Mesenchymal stem cell (in vitro differentiated cells and primary cell): ENCODE results near the gene SEZ6L.
A peak's percentile ranks its signal among the peaks of the same experiment; 100 is the strongest.

Experiments used
- DNase-seq: peaks from one replicate; pipeline ENCODE4 v3.0.0-alpha.2; 2013
- H2AFZ ChIP-seq: one replicate; pipeline ENCODE4 v1.6.1; 2013; ENCODE audit warnings: low read depth, mild to moderate bottlenecking, control low read depth, inconsistent platforms, low read length, moderate library complexity
- H2AK5ac ChIP-seq: 2 replicates; pipeline ENCODE4 v1.6.1; 2013; ENCODE audit warnings: low read length, moderate library complexity, mild to moderate bottlenecking, inconsistent platforms; ENCODE audit not compliant: severe bottlenecking
- H2BK120ac ChIP-seq: one replicate; pipeline ENCODE4 v1.6.1; 2013; ENCODE audit warnings: low read depth, mild to moderate bottlenecking, inconsistent platforms, low read length, moderate library complexity
- H2BK12ac ChIP-seq, 2 experiments: one replicate each; pipeline ENCODE4 v1.6.1; 2013; ENCODE audit warnings: inconsistent platforms in 2 of 2, low read length in 2 of 2, mild to moderate bottlenecking in 2 of 2, moderate library complexity in 2 of 2, control low read depth in 1 of 2
- H2BK15ac ChIP-seq: one replicate; pipeline ENCODE4 v1.6.1; 2013; ENCODE audit warnings: mild to moderate bottlenecking, low read depth, inconsistent platforms; ENCODE audit not compliant: poor library complexity, severe bottlenecking
- H2BK5ac ChIP-seq: 2 replicates; pipeline ENCODE4 v1.6.1; 2013; ENCODE audit warnings: low read depth, mild to moderate bottlenecking, low read length, control low read depth, inconsistent platforms; ENCODE audit not compliant: poor library complexity, severe bottlenecking
- H3K14ac ChIP-seq, 2 experiments: one replicate each; pipeline ENCODE4 v1.6.1; 2013; ENCODE audit warnings: inconsistent platforms in 2 of 2, low read length in 2 of 2, control low read depth in 1 of 2, mild to moderate bottlenecking in 1 of 2, moderate library complexity in 1 of 2
- H3K18ac ChIP-seq, 2 experiments: one replicate each; pipeline ENCODE4 v1.6.1; 2013; ENCODE audit warnings: inconsistent platforms in 2 of 2, low read length in 2 of 2, control low read depth in 1 of 2, low read depth in 1 of 2, mild to moderate bottlenecking in 1 of 2
- H3K23ac ChIP-seq, 2 experiments: one replicate each; pipeline ENCODE4 v1.6.1; 2013; ENCODE audit warnings: inconsistent platforms in 2 of 2, low read length in 2 of 2, mild to moderate bottlenecking in 2 of 2, moderate library complexity in 2 of 2, control low read depth in 1 of 2
- H3K27ac ChIP-seq: 2 replicates; pipeline ENCODE4 v1.5.1; 2013; ENCODE audit warnings: mild to moderate bottlenecking, moderate library complexity, low read length, control low read depth, inconsistent platforms; ENCODE audit not compliant: poor library complexity, severe bottlenecking
- H3K27me3 ChIP-seq, 2 experiments: 2 replicates each; pipeline versions ENCODE4 v1.6.1 to v1.7.0; 2013; ENCODE audit warnings: low read length in 2 of 2, mild to moderate bottlenecking in 2 of 2, moderate library complexity in 2 of 2, control low read depth in 1 of 2, inconsistent platforms in 1 of 2; ENCODE audit not compliant: control insufficient read depth in 1 of 2, insufficient read depth in 1 of 2
- H3K36me3 ChIP-seq, 2 experiments: 2 replicates each; pipeline versions ENCODE4 v1.6.1 to v1.7.0; 2013; ENCODE audit warnings: low read length in 2 of 2, control low read depth in 1 of 2, inconsistent platforms in 1 of 2, low read depth in 1 of 2, mild to moderate bottlenecking in 1 of 2; ENCODE audit not compliant: insufficient read depth in 2 of 2, control insufficient read depth in 1 of 2
- H3K4ac ChIP-seq, 2 experiments: one replicate each; pipeline ENCODE4 v1.6.1; 2013; ENCODE audit warnings: inconsistent platforms in 2 of 2, low read length in 2 of 2, mild to moderate bottlenecking in 2 of 2, moderate library complexity in 2 of 2, control low read depth in 1 of 2, low read depth in 1 of 2
- H3K4me1 ChIP-seq: 2 replicates; pipeline ENCODE4 v1.6.1; 2013; ENCODE audit warnings: low read depth, low read length, control low read depth; ENCODE audit not compliant: control insufficient read depth, insufficient read depth
- H3K4me2 ChIP-seq: 2 replicates; pipeline ENCODE4 v1.6.1; 2013; ENCODE audit warnings: low read length, mild to moderate bottlenecking, inconsistent platforms; ENCODE audit not compliant: poor library complexity, severe bottlenecking
- H3K4me3 ChIP-seq, 2 experiments: 2 replicates each; pipeline versions ENCODE4 v1.5.1 to v1.7.0; 2013; ENCODE audit warnings: low read length in 2 of 2, mild to moderate bottlenecking in 2 of 2, control low read depth in 1 of 2, low read depth in 1 of 2; ENCODE audit not compliant: insufficient read depth in 1 of 2
- H3K79me1 ChIP-seq: replicated peaks from 2 replicates; pipeline ENCODE4 v1.6.1; 2013; ENCODE audit warnings: mild to moderate bottlenecking, control low read depth, low read length, inconsistent platforms; ENCODE audit not compliant: poor library complexity, severe bottlenecking
- H3K9ac ChIP-seq: 2 replicates; pipeline ENCODE4 v1.7.0; 2013; ENCODE audit warnings: mild to moderate bottlenecking, low read length, moderate library complexity
- H3K9me3 ChIP-seq: 2 replicates; pipeline ENCODE4 v1.7.0; 2013; ENCODE audit warnings: mild to moderate bottlenecking, low read length; ENCODE audit not compliant: control insufficient read depth
- H4K8ac ChIP-seq: one replicate; pipeline ENCODE4 v1.6.1; 2013; ENCODE audit warnings: inconsistent platforms, mild to moderate bottlenecking, low read length, moderate library complexity
- H4K91ac ChIP-seq: one replicate; pipeline ENCODE4 v1.6.1; 2013; ENCODE audit warnings: mild to moderate bottlenecking, low read length, inconsistent platforms
- WGBS: methylation state at CpG from one replicate; pipeline ENCODE4 v1.1.7; 2013; ENCODE audit warnings: mixed read lengths; 5-methylcytosine and 5-hydroxymethylcytosine counted together

Gene SEZ6L

GRCh38 chr22:26127556-26127955, 41.7 kb upstream of the SEZ6L start:
- Histone ChIP-seq H3K14ac (no peak overlapping the region), H3K9me3 (no peaks in the 10 kb centered on the region), H3K23ac (no peak overlapping the region), H3K4me2 (no peak overlapping the region), H3K27ac (no peak overlapping the region), H4K91ac (no peak overlapping the region), H3K36me3 (no peaks in the 10 kb centered on the region), H2BK12ac (no peak overlapping the region), H2BK120ac (no peak overlapping the region), H3K4me1 (no peaks in the 10 kb centered on the region), H4K8ac (no peak overlapping the region), H2AK5ac (no peak overlapping the region), H3K9ac (no peak overlapping the region), H2AFZ (no peak overlapping the region), H3K79me1 (no peaks in the 10 kb centered on the region), H3K18ac (no peak overlapping the region), H2BK5ac (no peak overlapping the region), H3K4ac (no peak overlapping the region), H3K4me3 (no peak overlapping the region), H2BK15ac (no peak overlapping the region), H3K27me3 (no peaks in the 10 kb centered on the region)
- 53% methylated on average over 3 of the region's 4 CpGs for WGBS
- no peak for DNase-seq

DNA sequence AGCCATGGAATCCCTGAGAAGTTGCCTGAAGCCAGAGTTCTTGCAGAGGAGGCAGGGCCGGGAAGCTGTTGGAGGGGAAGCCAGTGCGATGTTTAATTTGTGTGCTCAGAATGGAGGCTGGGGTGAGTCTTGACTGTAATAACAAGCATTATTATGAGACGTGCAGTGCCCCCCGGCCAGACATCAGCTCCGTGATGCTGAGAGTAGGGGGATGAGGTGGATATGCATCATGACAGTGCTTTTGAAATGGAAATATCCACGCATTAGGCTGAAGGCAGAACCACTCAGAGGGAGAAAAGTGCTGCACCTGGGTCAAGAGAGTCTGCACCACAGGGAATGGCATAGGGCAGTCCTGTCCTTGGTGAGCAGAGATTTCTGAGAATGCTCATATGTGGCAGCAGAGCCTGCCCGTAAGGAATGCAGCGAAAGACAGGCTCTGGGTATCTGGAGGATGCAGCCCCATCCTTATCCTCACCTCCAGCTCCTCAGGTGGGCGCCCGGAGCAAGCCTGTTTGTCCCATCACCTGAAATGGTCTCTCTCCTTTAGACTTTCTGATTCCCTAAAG, 37.6 kb upstream of the SEZ6L start:
- WGBS, result 51% methylated on average over 10 of the region's 10 CpGs
- Histone ChIP-seq H3K9me3 (no peaks in the 10 kb centered on the region), H3K18ac (no peak overlapping the region), H2AFZ (no peak overlapping the region), H3K9ac (no peak overlapping the region), H3K27me3 (no peaks in the 10 kb centered on the region), H3K79me1 (no peaks in the 10 kb centered on the region), H3K4me1 (no peaks in the 10 kb centered on the region), H3K4me2 (no peak overlapping the region), H4K91ac (no peak overlapping the region), H2BK15ac (no peak overlapping the region), H3K4me3 (no peak overlapping the region), H4K8ac (no peak overlapping the region), H2BK12ac (no peak overlapping the region), H3K4ac (no peak overlapping the region), H2BK5ac (no peak overlapping the region), H3K14ac (no peak overlapping the region), H3K27ac (no peak overlapping the region), H3K23ac (peak overlapping the region in 1 of 2 experiments; percentile 51), H2AK5ac (no peak overlapping the region), H2BK120ac (no peak overlapping the region), H3K36me3 (no peaks in the 10 kb centered on the region)
- no peak for DNase-seq

- no peak overlapping the region for H3K18ac ChIP-seq
- no peaks in the 10 kb centered on the region for H3K27me3 ChIP-seq
- H3K4me3 ChIP-seq, result no peak overlapping the region
- H3K36me3 ChIP-seq, result no peaks in the 10 kb centered on the region
- H3K9ac ChIP-seq, result no peak overlapping the region
- H2AFZ ChIP-seq, result no peak overlapping the region
- H3K4me2 ChIP-seq, result no peak overlapping the region
- no peak overlapping the region for H4K8ac ChIP-seq
- H2BK5ac ChIP-seq, result no peak overlapping the region
- H3K23ac ChIP-seq, result no peak overlapping the region
- no peaks in the 10 kb centered on the region for H3K9me3 ChIP-seq
- H3K4me1 ChIP-seq, result no peaks in the 10 kb centered on the region
- no peak overlapping the region for H2BK15ac ChIP-seq
- WGBS, result 66% methylated on average over 7 of the region's 7 CpGs
- H3K27ac ChIP-seq, result no peak overlapping the region
- no peak overlapping the region for H2AK5ac ChIP-seq
- no peak overlapping the region for H2BK12ac ChIP-seq
- H2BK120ac ChIP-seq, result no peak overlapping the region
- DNase-seq, result no peak
- no peak overlapping the region for H4K91ac ChIP-seq
- H3K14ac ChIP-seq, result no peak overlapping the region
- H3K4ac ChIP-seq, result no peak overlapping the region
- no peaks in the 10 kb centered on the region for H3K79me1 ChIP-seq
These were observed 34.5 kb upstream of the SEZ6L start for GRCh38 chr22:26134654-26135330.

- no peak overlapping the region for H3K4me3 ChIP-seq
- no peak overlapping the region for H2BK12ac ChIP-seq
- no peaks in the 10 kb centered on the region for H3K79me1 ChIP-seq
- H3K9me3 ChIP-seq, result no peaks in the 10 kb centered on the region
- H3K23ac ChIP-seq, result no peak overlapping the region
- H3K9ac ChIP-seq, result no peak overlapping the region
- WGBS, result no CpG with 5 or more reads among the region's 2 CpGs
- no peak overlapping the region for H3K27ac ChIP-seq
- no peak overlapping the region for H2BK5ac ChIP-seq
- H3K36me3 ChIP-seq, result no peaks in the 10 kb centered on the region
- H3K4me1 ChIP-seq, result no peaks in the 10 kb centered on the region
- H2AK5ac ChIP-seq, result no peak overlapping the region
- H3K4me2 ChIP-seq, result no peak overlapping the region
- H3K18ac ChIP-seq, result no peak overlapping the region
- no peak overlapping the region for H2AFZ ChIP-seq
- H4K91ac ChIP-seq, result no peak overlapping the region
- no peaks in the 10 kb centered on the region for H3K27me3 ChIP-seq
- no peak overlapping the region for H2BK15ac ChIP-seq
- H4K8ac ChIP-seq, result no peak overlapping the region
- H3K14ac ChIP-seq, result no peak overlapping the region
- H2BK120ac ChIP-seq, result no peak overlapping the region
- DNase-seq, result no peak
- H3K4ac ChIP-seq, result no peak overlapping the region
These were observed 33.5 kb upstream of the SEZ6L start for GRCh38 chr22:26135806-26136205.
